Cardiac fibroblast (primary cell): ENCODE measurements around the gene CHMP4B.

Experiments used
- DNase-seq, 2 donors: peaks; one replicate each; pipeline versions ENCODE4 v3.0.0 to v3.0.0-alpha.2; 2010; ENCODE audit warnings: low read depth in 2 of 2
- H3K4me3 ChIP-seq, 2 donors: replicated peaks in 1 of 2; 1 replicate in 1 of 2; 2 replicates in 1 of 2; pipeline ENCODE4 v1.5.1; 2011; ENCODE audit warnings: low read depth in 2 of 2, low read length in 2 of 2, mild to moderate bottlenecking in 2 of 2, moderate library complexity in 1 of 2
- TF ChIP-seq, protein P1 (sequence below): IDR thresholded peaks from one replicate; pipeline ENCODE4 v1.5.1; 2011; ENCODE audit warnings: low read depth, mild to moderate bottlenecking, low read length, inconsistent platforms

CHMP4B gene

GRCh38 chr20:33853507-33853813 is 42.3 kb downstream of the CHMP4B start:
- TF ChIP-seq, protein P1, sequence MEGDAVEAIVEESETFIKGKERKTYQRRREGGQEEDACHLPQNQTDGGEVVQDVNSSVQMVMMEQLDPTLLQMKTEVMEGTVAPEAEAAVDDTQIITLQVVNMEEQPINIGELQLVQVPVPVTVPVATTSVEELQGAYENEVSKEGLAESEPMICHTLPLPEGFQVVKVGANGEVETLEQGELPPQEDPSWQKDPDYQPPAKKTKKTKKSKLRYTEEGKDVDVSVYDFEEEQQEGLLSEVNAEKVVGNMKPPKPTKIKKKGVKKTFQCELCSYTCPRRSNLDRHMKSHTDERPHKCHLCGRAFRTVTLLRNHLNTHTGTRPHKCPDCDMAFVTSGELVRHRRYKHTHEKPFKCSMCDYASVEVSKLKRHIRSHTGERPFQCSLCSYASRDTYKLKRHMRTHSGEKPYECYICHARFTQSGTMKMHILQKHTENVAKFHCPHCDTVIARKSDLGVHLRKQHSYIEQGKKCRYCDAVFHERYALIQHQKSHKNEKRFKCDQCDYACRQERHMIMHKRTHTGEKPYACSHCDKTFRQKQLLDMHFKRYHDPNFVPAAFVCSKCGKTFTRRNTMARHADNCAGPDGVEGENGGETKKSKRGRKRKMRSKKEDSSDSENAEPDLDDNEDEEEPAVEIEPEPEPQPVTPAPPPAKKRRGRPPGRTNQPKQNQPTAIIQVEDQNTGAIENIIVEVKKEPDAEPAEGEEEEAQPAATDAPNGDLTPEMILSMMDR = no peak
- no peak overlapping the region for H3K4me3 ChIP-seq
- no peak for DNase-seq

GRCh38 chr20:33857722-33858563 is 46.8 kb downstream of the CHMP4B start:
- no peak for DNase-seq
- TF ChIP-seq, protein P1 = no peak
- no peak overlapping the region for H3K4me3 ChIP-seq

DNA sequence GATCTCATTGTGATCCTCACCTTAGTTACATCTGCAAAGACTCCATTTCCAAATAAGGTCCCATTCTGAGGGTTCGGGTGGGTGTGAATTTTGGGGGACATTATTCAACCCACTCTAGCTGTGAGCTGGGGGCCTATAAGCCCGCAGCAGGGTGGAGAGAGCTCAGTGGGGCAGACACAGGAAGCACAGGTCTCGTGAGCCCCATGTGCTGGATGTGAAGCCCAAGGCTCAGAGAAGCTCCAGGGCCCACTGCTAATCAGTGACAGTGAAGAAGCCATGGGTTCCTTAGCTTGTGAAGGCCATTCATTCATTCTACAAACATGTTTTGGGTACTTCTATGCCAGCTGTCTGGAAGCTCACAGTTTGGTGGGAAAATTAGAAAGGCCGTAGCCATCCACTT is 47.5 kb downstream of the CHMP4B start:
- H3K4me3 ChIP-seq = no peak overlapping the region
- DNase-seq = no peak
- TF ChIP-seq, protein P1 = no peak

GRCh38 chr20:33859157-33859695 is 48.1 kb downstream of the CHMP4B start:
- peak; percentile 23 to 53 for DNase-seq
- TF ChIP-seq, protein P1 = no peak
- no peak overlapping the region for H3K4me3 ChIP-seq

GRCh38 chr20:33859751-33860150 is 48.6 kb downstream of the CHMP4B start:
- TF ChIP-seq, protein P1 = no peak
- DNase-seq = no peak

GRCh38 chr20:33861458-33861857 is 50.3 kb downstream of the CHMP4B start:
- H3K4me3 ChIP-seq = no peak overlapping the region
- TF ChIP-seq, protein P1 = no peak

More at GRCh38 chr20:33859751-33860150, 48.6 kb downstream of the CHMP4B start:
- no peak overlapping the region for H3K4me3 ChIP-seq

More at GRCh38 chr20:33861458-33861857, 50.3 kb downstream of the CHMP4B start:
- no peak for DNase-seq
